ENCODE results near the gene DNAH12.
A peak's percentile ranks its signal among the peaks of the same experiment; 100 is the strongest.

DNAH12 gene

DNA sequence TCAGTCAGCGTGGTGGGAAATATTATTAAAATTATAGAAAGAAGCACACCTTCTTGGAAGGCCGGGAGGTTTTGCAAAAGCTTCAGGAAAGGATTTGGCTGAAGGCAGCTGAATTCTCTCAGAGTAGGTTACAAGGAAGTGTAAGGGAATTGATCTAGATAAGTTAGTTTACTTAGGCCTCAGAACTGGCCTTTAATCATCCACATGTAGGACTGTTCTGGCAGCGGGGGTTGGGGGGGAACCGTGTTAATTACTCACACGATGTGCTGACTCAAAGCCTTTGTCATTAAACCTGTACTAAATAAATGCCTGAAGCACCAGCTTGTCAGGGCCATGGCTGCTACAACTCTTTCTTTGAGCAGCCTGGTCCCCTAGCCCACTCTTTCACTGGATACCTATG is 264.5 kb downstream of the DNAH12 start:
- no peaks in the 10 kb centered on the region for H3K27me3 ChIP-seq (ENCODE audit: insufficient read depth, poor library complexity, severe bottlenecking)
- TF ChIP-seq, protein P1, sequence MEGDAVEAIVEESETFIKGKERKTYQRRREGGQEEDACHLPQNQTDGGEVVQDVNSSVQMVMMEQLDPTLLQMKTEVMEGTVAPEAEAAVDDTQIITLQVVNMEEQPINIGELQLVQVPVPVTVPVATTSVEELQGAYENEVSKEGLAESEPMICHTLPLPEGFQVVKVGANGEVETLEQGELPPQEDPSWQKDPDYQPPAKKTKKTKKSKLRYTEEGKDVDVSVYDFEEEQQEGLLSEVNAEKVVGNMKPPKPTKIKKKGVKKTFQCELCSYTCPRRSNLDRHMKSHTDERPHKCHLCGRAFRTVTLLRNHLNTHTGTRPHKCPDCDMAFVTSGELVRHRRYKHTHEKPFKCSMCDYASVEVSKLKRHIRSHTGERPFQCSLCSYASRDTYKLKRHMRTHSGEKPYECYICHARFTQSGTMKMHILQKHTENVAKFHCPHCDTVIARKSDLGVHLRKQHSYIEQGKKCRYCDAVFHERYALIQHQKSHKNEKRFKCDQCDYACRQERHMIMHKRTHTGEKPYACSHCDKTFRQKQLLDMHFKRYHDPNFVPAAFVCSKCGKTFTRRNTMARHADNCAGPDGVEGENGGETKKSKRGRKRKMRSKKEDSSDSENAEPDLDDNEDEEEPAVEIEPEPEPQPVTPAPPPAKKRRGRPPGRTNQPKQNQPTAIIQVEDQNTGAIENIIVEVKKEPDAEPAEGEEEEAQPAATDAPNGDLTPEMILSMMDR (IDR thresholded peaks at IDR 0.05; ENCODE audit: poor library complexity, severe bottlenecking): no peak
- H3K4me1 ChIP-seq (ENCODE audit: insufficient read depth, poor library complexity, severe bottlenecking): no peaks in the 10 kb centered on the region
- no peak overlapping the region for H3K4me3 ChIP-seq (ENCODE audit: severe bottlenecking)
- H3K27ac ChIP-seq (ENCODE audit: poor library complexity, severe bottlenecking): no peak overlapping the region
- H3K9me3 ChIP-seq (ENCODE audit: severe bottlenecking): no peaks in the 10 kb centered on the region
- DNase-seq (ENCODE audit: low spot score) (no peak), ATAC-seq (ENCODE audit: low read depth) (no peak)
- H3K36me3 ChIP-seq (ENCODE audit: low read depth): no peaks in the 10 kb centered on the region

DNA sequence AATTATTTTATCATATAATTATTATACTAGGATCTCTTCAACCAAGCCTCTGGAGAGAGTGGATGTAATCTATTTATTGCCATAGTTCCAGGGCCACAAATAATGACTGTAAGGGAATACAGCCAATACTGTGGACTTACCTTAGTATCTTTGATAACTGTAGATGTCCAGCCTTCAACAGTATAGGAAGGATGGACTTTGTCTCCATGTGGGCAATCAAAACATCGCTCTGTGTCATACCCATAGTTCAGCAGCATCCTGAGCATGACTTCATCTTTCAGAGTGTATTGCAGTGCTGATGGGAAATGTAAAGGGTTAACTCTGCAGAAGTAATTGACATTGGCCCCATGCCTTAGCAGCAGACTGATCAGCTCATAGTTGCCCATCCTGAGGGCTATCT is 265.9 kb downstream of the DNAH12 start:
- Histone ChIP-seq H3K27me3 (ENCODE audit: insufficient read depth, poor library complexity, severe bottlenecking) (no peaks in the 10 kb centered on the region), H3K4me3 (ENCODE audit: severe bottlenecking) (no peak overlapping the region), H3K4me1 (ENCODE audit: insufficient read depth, poor library complexity, severe bottlenecking) (no peaks in the 10 kb centered on the region), H3K36me3 (ENCODE audit: low read depth) (peaks cover 5% of the 10 kb centered on the region; the same call in 1 of the 2 replicates), H3K9me3 (ENCODE audit: severe bottlenecking) (no peaks in the 10 kb centered on the region), H3K27ac (ENCODE audit: poor library complexity, severe bottlenecking) (no peak overlapping the region)
- ATAC-seq (ENCODE audit: low read depth) (no peak), DNase-seq (ENCODE audit: low spot score) (no peak)
- TF ChIP-seq, protein P1 (IDR thresholded peaks at IDR 0.05; ENCODE audit: poor library complexity, severe bottlenecking): no peak

DNA sequence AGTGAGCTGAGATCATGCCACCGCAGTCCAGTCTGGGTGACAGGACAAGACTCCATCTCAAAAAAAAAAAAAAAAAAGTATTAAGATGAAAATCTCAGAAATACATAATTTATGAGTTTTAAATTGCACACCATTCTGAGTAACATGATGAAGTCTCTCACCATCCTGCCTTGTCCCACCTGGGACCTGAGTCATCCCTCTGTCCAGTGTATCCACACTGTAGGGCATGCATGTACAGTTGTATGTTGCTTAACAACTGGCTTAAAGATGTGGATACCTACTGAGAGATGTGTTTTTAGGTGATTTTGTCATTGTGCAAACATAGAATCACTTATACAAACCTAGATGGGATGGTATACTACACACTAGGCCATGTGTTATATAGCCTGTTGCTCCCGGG is 268.8 kb downstream of the DNAH12 start:
- no peak for DNase-seq (ENCODE audit: low spot score)
- no peaks in the 10 kb centered on the region for H3K27me3 ChIP-seq (ENCODE audit: insufficient read depth, poor library complexity, severe bottlenecking)
- H3K9me3 ChIP-seq (ENCODE audit: severe bottlenecking): no peaks in the 10 kb centered on the region
- peaks cover 21% of the 10 kb centered on the region for H3K36me3 ChIP-seq (ENCODE audit: low read depth)
- peak; percentile 38; the same call in 1 of the 3 replicates for ATAC-seq (ENCODE audit: low read depth)
- no peak overlapping the region for H3K27ac ChIP-seq (ENCODE audit: poor library complexity, severe bottlenecking)
- TF ChIP-seq, protein P1 (IDR thresholded peaks at IDR 0.05; ENCODE audit: poor library complexity, severe bottlenecking): no peak
- H3K4me3 ChIP-seq (ENCODE audit: severe bottlenecking): no peak overlapping the region
- H3K4me1 ChIP-seq (ENCODE audit: insufficient read depth, poor library complexity, severe bottlenecking): no peaks in the 10 kb centered on the region

DNA sequence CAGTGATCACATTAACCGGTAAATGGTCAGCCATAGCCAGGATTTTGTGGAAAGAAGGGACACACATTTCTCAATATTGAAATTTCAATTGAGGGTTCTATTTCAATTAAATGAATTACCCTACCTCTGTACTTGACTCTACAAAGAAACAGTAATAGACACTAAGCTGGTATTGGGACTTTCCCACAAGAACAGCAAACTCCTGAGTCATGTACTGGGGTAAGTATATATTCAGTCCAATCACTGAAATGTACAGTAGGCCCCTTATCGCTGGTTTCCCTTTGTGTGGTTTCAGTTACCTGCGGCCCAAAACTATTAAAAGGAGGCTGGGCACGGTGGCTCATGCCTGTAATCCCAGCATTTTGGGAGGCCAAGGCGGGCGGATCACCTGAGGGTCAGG is 269.3 kb downstream of the DNAH12 start:
- ATAC-seq (ENCODE audit: low read depth): no peak
- Histone ChIP-seq H3K27me3 (ENCODE audit: insufficient read depth, poor library complexity, severe bottlenecking) (no peaks in the 10 kb centered on the region), H3K27ac (ENCODE audit: poor library complexity, severe bottlenecking) (no peak overlapping the region), H3K9me3 (ENCODE audit: severe bottlenecking) (no peaks in the 10 kb centered on the region), H3K4me1 (ENCODE audit: insufficient read depth, poor library complexity, severe bottlenecking) (no peaks in the 10 kb centered on the region), H3K4me3 (ENCODE audit: severe bottlenecking) (no peak overlapping the region), H3K36me3 (ENCODE audit: low read depth) (peaks cover 26% of the 10 kb centered on the region)
- TF ChIP-seq, protein P1 (IDR thresholded peaks at IDR 0.05; ENCODE audit: poor library complexity, severe bottlenecking): no peak
- no peak for DNase-seq (ENCODE audit: low spot score)

DNA sequence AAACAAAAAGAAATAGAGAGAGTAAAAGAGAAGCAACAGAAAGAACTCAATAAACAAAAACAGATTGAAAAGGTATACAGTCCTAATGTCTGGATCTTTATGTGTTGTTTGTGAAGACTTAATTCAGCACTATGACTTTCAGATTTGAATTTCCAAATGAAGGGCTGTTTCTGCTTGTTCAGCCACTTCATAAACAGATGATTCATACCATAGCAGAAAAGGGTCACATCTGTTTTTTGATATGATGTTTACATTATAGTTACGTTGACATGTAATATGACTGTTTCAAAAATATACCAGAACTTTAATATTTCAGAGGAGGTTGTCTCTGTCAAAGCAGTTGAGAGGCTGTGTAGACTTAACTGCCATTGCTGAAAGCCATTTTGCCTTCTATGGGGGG is 275.7 kb downstream of the DNAH12 start:
- no peaks in the 10 kb centered on the region for H3K27me3 ChIP-seq (ENCODE audit: insufficient read depth, poor library complexity, severe bottlenecking)
- H3K9me3 ChIP-seq (ENCODE audit: severe bottlenecking): no peaks in the 10 kb centered on the region
- H3K27ac ChIP-seq (ENCODE audit: poor library complexity, severe bottlenecking): no peak overlapping the region
- no peaks in the 10 kb centered on the region for H3K4me1 ChIP-seq (ENCODE audit: insufficient read depth, poor library complexity, severe bottlenecking)
- ATAC-seq (ENCODE audit: low read depth): no peak
- no peak overlapping the region for H3K4me3 ChIP-seq (ENCODE audit: severe bottlenecking)
- DNase-seq (ENCODE audit: low spot score): no peak
- TF ChIP-seq, protein P1 (IDR thresholded peaks at IDR 0.05; ENCODE audit: poor library complexity, severe bottlenecking): no peak
- peaks cover 81% of the 10 kb centered on the region for H3K36me3 ChIP-seq (ENCODE audit: low read depth)

All from RWPE2 (cell line).